HEK293 (cell line): ENCODE data around the gene SMIM8.

ENCODE experiments used
- CTCF ChIA-PET: fragments of 350-600 bp; formaldehyde crosslinking; extraction: SDS; loops from one replicate; lab custom pipeline; 2021; ENCODE audit warnings: antibody characterized with exemption; lab: Yijun Ruan, JAX
- POLR2A ChIA-PET: fragments of 300-600 bp; formaldehyde crosslinking; extraction: SDS; loops from one replicate; lab custom pipeline; 2020; ENCODE audit warnings: antibody characterized with exemption, inconsistent platforms; lab: Yijun Ruan, JAX
- H3K27ac ChIP-seq: fragments of 200-500 bp; sonication (Bioruptor generic); 2 replicates; pipeline ENCODE4 v1.5.1; 2014; ENCODE audit warnings: low read depth, low read length, control low read depth, inconsistent platforms; ENCODE audit errors: extremely low read depth
- H3K36me3 ChIP-seq, 2 experiments: fragments of 200-500 bp in 1 of 2; sonication (Bioruptor generic) in 1 of 2; 1 replicate in 1 of 2; 2 replicates in 1 of 2; pipeline ENCODE4 v1.5.1; 2014 to 2017; ENCODE audit warnings: inconsistent platforms in 2 of 2, low read length in 2 of 2; ENCODE audit not compliant: control insufficient read depth in 2 of 2, insufficient read depth in 1 of 2
- H3K4me1 ChIP-seq: fragments of 200-500 bp; sonication (Bioruptor generic); 2 replicates; pipeline ENCODE4 v1.5.1; 2014; ENCODE audit warnings: mild to moderate bottlenecking, low read length, inconsistent platforms; ENCODE audit not compliant: control insufficient read depth, insufficient read depth
- H3K4me3 ChIP-seq: 2 replicates; pipeline ENCODE4 v1.5.1; 2011; ENCODE audit warnings: low read depth, mild to moderate bottlenecking, control low read depth, low read length, moderate library complexity
- H3K9me3 ChIP-seq: fragments of 200-500 bp; sonication (Bioruptor generic); 2 replicates; pipeline ENCODE4 v1.5.1; 2014; ENCODE audit warnings: low read depth, low read length, inconsistent platforms; ENCODE audit not compliant: control insufficient read depth, insufficient read depth
- GLI2 ChIP-seq: fragments of 450-650 bp; formaldehyde crosslinking; IDR thresholded peaks from 2 replicates; pipeline ENCODE4; 2017; ENCODE audit warnings: missing biosample characterization, missing genetic modification characterization, low read depth, borderline replicate concordance
- GLIS1 ChIP-seq: fragments of 450-650 bp; formaldehyde crosslinking; IDR thresholded peaks from 2 replicates; pipeline ENCODE4 v1.5.1; 2016; ENCODE audit warnings: missing biosample characterization, missing genetic modification characterization
- KLF7 ChIP-seq: fragments of 450-650 bp; formaldehyde crosslinking; IDR thresholded peaks from 2 replicates; pipeline ENCODE4 v1.5.1; 2016; ENCODE audit warnings: missing biosample characterization, missing genetic modification characterization, borderline replicate concordance
- ZBTB10 ChIP-seq: fragments of 450-650 bp; formaldehyde crosslinking; IDR thresholded peaks from 2 replicates; pipeline ENCODE4 v1.5.1; 2016; ENCODE audit warnings: missing biosample characterization, missing genetic modification characterization
- ZBTB21 ChIP-seq: fragments of 450-650 bp; formaldehyde crosslinking; IDR thresholded peaks from 2 replicates; pipeline ENCODE4 v1.5.1; 2017; ENCODE audit warnings: missing biosample characterization, missing genetic modification characterization
- ZFP37 ChIP-seq: fragments of 450-650 bp; formaldehyde crosslinking; IDR thresholded peaks from 2 replicates; pipeline ENCODE4 v1.5.1; 2016; ENCODE audit warnings: missing biosample characterization, missing genetic modification characterization
- ZFP69B ChIP-seq: fragments of 450-650 bp; formaldehyde crosslinking; IDR thresholded peaks from 2 replicates; pipeline ENCODE4 v1.5.1; 2016; ENCODE audit warnings: missing biosample characterization, missing genetic modification characterization
- ZNF24 ChIP-seq: fragments of 450-650 bp; formaldehyde crosslinking; IDR thresholded peaks from 2 replicates; pipeline ENCODE4 v1.5.1; 2016; ENCODE audit warnings: missing biosample characterization, missing genetic modification characterization
- ZNF341 ChIP-seq: fragments of 450-650 bp; formaldehyde crosslinking; IDR thresholded peaks from 2 replicates; pipeline ENCODE4; 2016; ENCODE audit warnings: low read depth, missing biosample characterization, missing genetic modification characterization
- ZNF350 ChIP-seq: fragments of 450-650 bp; formaldehyde crosslinking; IDR thresholded peaks from 2 replicates; pipeline ENCODE4 v1.5.0; 2017; ENCODE audit warnings: missing biosample characterization, mild to moderate bottlenecking, missing genetic modification characterization
- ZNF366 ChIP-seq: fragments of 450-650 bp; formaldehyde crosslinking; conservative IDR thresholded peaks from 2 replicates; pipeline ENCODE4 v1.5.1; 2016; ENCODE audit warnings: missing biosample characterization, missing genetic modification characterization
- ZNF37A ChIP-seq: fragments of 450-650 bp; IDR thresholded peaks from 2 replicates; pipeline ENCODE4 v1.5.1; 2018; ENCODE audit warnings: missing biosample characterization, missing genetic modification characterization
- ZNF510 ChIP-seq: fragments of 450-650 bp; formaldehyde crosslinking; IDR thresholded peaks from 2 replicates; pipeline ENCODE4 v1.5.1; 2018; ENCODE audit warnings: mild to moderate bottlenecking, missing genetic modification characterization, missing biosample characterization; ENCODE audit not compliant: insufficient replicate concordance
- ZNF514 ChIP-seq: fragments of 450-650 bp; formaldehyde crosslinking; IDR thresholded peaks from 2 replicates; pipeline ENCODE4 v1.5.1; 2016; ENCODE audit warnings: missing biosample characterization, missing genetic modification characterization
- ZNF530 ChIP-seq: fragments of 450-650 bp; formaldehyde crosslinking; IDR thresholded peaks from 2 replicates; pipeline ENCODE4 v1.5.1; 2016; ENCODE audit warnings: low read depth, missing biosample characterization, missing genetic modification characterization
- ZNF629 ChIP-seq: fragments of 450-650 bp; formaldehyde crosslinking; IDR thresholded peaks from 2 replicates; pipeline ENCODE4 v1.5.1; 2017; ENCODE audit warnings: missing biosample characterization, missing genetic modification characterization
- ZNF658 ChIP-seq: fragments of 450-650 bp; formaldehyde crosslinking; IDR thresholded peaks from 2 replicates; pipeline ENCODE4; 2016; ENCODE audit warnings: missing biosample characterization, missing genetic modification characterization
- ZNF664 ChIP-seq: fragments of 450-650 bp; formaldehyde crosslinking; IDR thresholded peaks from 2 replicates; pipeline ENCODE4 v1.5.1; 2016; ENCODE audit warnings: missing biosample characterization, missing genetic modification characterization
- ZNF670 ChIP-seq: fragments of 450-650 bp; formaldehyde crosslinking; IDR thresholded peaks from 2 replicates; pipeline ENCODE4 v1.5.1; 2016; ENCODE audit warnings: missing biosample characterization, missing genetic modification characterization, low read depth
- TF ChIP-seq, protein P1 (sequence below): fragments of 450-650 bp; formaldehyde crosslinking; IDR thresholded peaks from 2 replicates; pipeline ENCODE4 v1.5.1; 2016; ENCODE audit warnings: missing biosample characterization, missing genetic modification characterization, low read depth
- TF ChIP-seq, protein P2 (sequence below): fragments of 450-650 bp; formaldehyde crosslinking; IDR thresholded peaks from 2 replicates; pipeline ENCODE4 v1.5.1; 2017; ENCODE audit warnings: missing biosample characterization, missing genetic modification characterization

Gene SMIM8

GRCh38 chr6:87373377-87373776, 51.0 kb downstream of the SMIM8 start:
- Histone ChIP-seq H3K4me3 (no peak overlapping the region), H3K4me1 (no peaks in the 10 kb centered on the region), H3K9me3 (no peaks in the 10 kb centered on the region), H3K36me3 (no peaks in the 10 kb centered on the region), H3K27ac (no peak overlapping the region)
- ChIA-PET POLR2A (no interaction called here), CTCF (no interaction called here)
- TF ChIP-seq ZNF658 (tag by site-specific recombination) (no peak), ZNF37A (no peak)

DNA sequence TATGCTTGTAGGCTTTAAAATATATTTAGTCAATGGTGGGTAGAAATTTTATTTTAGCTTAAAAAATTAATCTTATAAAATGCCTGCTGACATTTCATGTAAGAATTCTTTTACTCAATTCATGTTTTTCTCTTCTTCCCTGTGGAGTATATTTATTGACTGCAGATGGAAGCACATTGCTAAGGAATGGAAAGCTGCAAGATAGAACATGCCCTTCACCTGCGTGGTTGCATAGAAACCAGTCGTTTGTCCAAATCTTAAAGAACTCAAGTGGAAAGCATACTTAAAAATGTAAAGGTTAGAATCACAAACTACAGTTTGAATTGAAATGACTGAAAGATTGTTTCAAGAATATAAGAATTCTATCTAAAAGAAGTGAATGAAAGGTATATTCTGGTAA, 52.9 kb downstream of the SMIM8 start:
- TF ChIP-seq GLIS1 (tag by site-specific recombination) (no peak), ZFP69B (no peak), ZNF24 (no peak), ZBTB10 (tag by site-specific recombination) (no peak), GLI2 (tag by site-specific recombination) (no peak), ZNF366 (tag by site-specific recombination) (no peak), ZNF530 (no peak), ZNF514 (tag by site-specific recombination) (no peak), ZNF510 (tag by site-specific recombination) (no peak), ZNF629 (tag by site-specific recombination) (no peak), ZBTB21 (tag by site-specific recombination) (no peak), ZNF670 (tag by site-specific recombination) (no peak), ZNF350 (tag by site-specific recombination) (no peak), ZNF664 (tag by site-specific recombination) (no peak), ZNF341 (no peak), KLF7 (no peak), ZFP37 (tag by site-specific recombination) (no peak)
- TF ChIP-seq, protein P1, sequence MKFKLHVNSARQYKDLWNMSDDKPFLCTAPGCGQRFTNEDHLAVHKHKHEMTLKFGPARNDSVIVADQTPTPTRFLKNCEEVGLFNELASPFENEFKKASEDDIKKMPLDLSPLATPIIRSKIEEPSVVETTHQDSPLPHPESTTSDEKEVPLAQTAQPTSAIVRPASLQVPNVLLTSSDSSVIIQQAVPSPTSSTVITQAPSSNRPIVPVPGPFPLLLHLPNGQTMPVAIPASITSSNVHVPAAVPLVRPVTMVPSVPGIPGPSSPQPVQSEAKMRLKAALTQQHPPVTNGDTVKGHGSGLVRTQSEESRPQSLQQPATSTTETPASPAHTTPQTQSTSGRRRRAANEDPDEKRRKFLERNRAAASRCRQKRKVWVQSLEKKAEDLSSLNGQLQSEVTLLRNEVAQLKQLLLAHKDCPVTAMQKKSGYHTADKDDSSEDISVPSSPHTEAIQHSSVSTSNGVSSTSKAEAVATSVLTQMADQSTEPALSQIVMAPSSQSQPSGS (tag by site-specific recombination), result no peak
- TF ChIP-seq, protein P2, sequence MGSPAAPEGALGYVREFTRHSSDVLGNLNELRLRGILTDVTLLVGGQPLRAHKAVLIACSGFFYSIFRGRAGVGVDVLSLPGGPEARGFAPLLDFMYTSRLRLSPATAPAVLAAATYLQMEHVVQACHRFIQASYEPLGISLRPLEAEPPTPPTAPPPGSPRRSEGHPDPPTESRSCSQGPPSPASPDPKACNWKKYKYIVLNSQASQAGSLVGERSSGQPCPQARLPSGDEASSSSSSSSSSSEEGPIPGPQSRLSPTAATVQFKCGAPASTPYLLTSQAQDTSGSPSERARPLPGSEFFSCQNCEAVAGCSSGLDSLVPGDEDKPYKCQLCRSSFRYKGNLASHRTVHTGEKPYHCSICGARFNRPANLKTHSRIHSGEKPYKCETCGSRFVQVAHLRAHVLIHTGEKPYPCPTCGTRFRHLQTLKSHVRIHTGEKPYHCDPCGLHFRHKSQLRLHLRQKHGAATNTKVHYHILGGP (tag by site-specific recombination), result no peak
- H3K4me3 ChIP-seq, result no peak overlapping the region
- no peak overlapping the region for H3K27ac ChIP-seq
- H3K4me1 ChIP-seq, result no peaks in the 10 kb centered on the region
- H3K9me3 ChIP-seq, result no peaks in the 10 kb centered on the region
- ChIA-PET CTCF (interaction anchor here (1.0 kb wide), 1 partner anchor 304 kb away, joined by 6 read pairs; no protein-coding TSS in a partner anchor), POLR2A (no interaction called here)
- H3K36me3 ChIP-seq, result no peaks in the 10 kb centered on the region
